ENCODE measurements around the gene JPT2.

- TF ChIP-seq CTCF (IDR thresholded peaks at IDR 0.05) (no peak), POLR2A (IDR thresholded peaks at IDR 0.05) (no peak)
These were observed 4.5 kb upstream of the JPT2 start for GRCh38 chr16:1673424-1674151.

Measured in heart left ventricle (tissue), 13 donors.